Panc1 (cell line): Measurements from ENCODE around the gene TPM4. TPM values are rescaled to one million over a fixed set of nuclear protein-coding genes. Genes with fewer than 3 reads are reported as not detected.

Experiments used
- ATAC-seq: fragments of 200-7000 bp; cut with Tn5 transposase; 2 replicates; pipeline ENCODE4 v1.9.1; 2020; ENCODE audit warnings: mild to moderate bottlenecking, moderate library complexity
- BruUV-seq: library from RNA; stranded (reverse); fragments of 400-500 nt; replicated peaks from 2 replicates; lab custom pipeline; 2021; lab: Mats Ljungman, UMichigan
- CTCF ChIA-PET: fragments of 300-600 bp; sonication (Branson Sonifier 250); formaldehyde crosslinking; loops from one replicate; lab custom pipeline; 2022; ENCODE audit warnings: antibody characterized with exemption; lab: Charles Lee
- POLR2A ChIA-PET: fragments of 300-600 bp; sonication (Branson Sonifier 250); formaldehyde crosslinking; loops from one replicate; lab custom pipeline; 2022; ENCODE audit warnings: antibody characterized with exemption; lab: Charles Lee
- DNase-seq: peaks from one replicate; pipeline ENCODE4 v3.0.0-alpha.2; 2010; ENCODE audit warnings: low read depth, low spot score
- H3K27ac ChIP-seq: 2 replicates; pipeline ENCODE4 v1.5.1; 2011; ENCODE audit warnings: mild to moderate bottlenecking, low read length, inconsistent platforms
- H3K27me3 ChIP-seq: fragments of 200-500 bp; sonication (Bioruptor generic); 2 replicates; pipeline ENCODE4 v1.6.0; 2014; ENCODE audit warnings: low read length, inconsistent platforms; ENCODE audit not compliant: control insufficient read depth, insufficient read depth
- H3K36me3 ChIP-seq: fragments of 200-500 bp; sonication (Bioruptor generic); 2 replicates; pipeline ENCODE4 v1.5.1; 2014; ENCODE audit warnings: inconsistent platforms, mild to moderate bottlenecking, low read length, moderate library complexity; ENCODE audit not compliant: control insufficient read depth, insufficient read depth
- H3K4me1 ChIP-seq: 2 replicates; pipeline ENCODE4 v1.5.1; 2011; ENCODE audit warnings: inconsistent platforms, mild to moderate bottlenecking, low read length, moderate library complexity; ENCODE audit not compliant: control insufficient read depth, insufficient read depth
- H3K4me3 ChIP-seq, 2 experiments: 2 replicates each; pipeline ENCODE4 v1.5.1; 2011 to 2012; ENCODE audit warnings: low read depth in 2 of 2, low read length in 2 of 2, mild to moderate bottlenecking in 2 of 2, inconsistent platforms in 1 of 2, moderate library complexity in 1 of 2
- H3K9me3 ChIP-seq: fragments of 200-500 bp; sonication (Bioruptor generic); 2 replicates; pipeline ENCODE4 v1.5.1; 2014; ENCODE audit warnings: low read depth, mild to moderate bottlenecking, inconsistent platforms, low read length, moderate library complexity; ENCODE audit not compliant: control insufficient read depth, insufficient read depth
- CTCF ChIP-seq: fragments of 450-650 bp; IDR thresholded peaks from 2 replicates; pipeline ENCODE4 v1.5.1; 2017; ENCODE audit warnings: mild to moderate bottlenecking
- POLR2AphosphoS5 ChIP-seq: IDR thresholded peaks from 2 replicates; pipeline ENCODE4 v1.6.1; 2012; ENCODE audit warnings: mild to moderate bottlenecking, low read depth, low read length, moderate library complexity
- REST ChIP-seq, 2 experiments: IDR thresholded peaks; 2 replicates each; pipeline ENCODE4 v1.6.1; 2011 to 2012; ENCODE audit warnings: low read depth in 2 of 2, control low read depth in 1 of 2, low read length in 1 of 2, mild to moderate bottlenecking in 1 of 2, moderate library complexity in 1 of 2; ENCODE audit not compliant: insufficient read depth in 1 of 2
- SIN3A ChIP-seq: IDR thresholded peaks from 2 replicates; pipeline ENCODE4 v1.6.1; 2012; ENCODE audit warnings: low read depth, mild to moderate bottlenecking, low read length, moderate library complexity, borderline replicate concordance; ENCODE audit not compliant: insufficient read depth
- TCF7L2 ChIP-seq: IDR thresholded peaks from 2 replicates; pipeline ENCODE4 v1.6.1; 2011; ENCODE audit warnings: mild to moderate bottlenecking, low read depth, low read length, inconsistent platforms
- in situ Hi-C: cut with HindIII; loops from 2 replicates; pipeline ENCODE4 v1.10.0; 2016; ENCODE audit warnings: low sequenced_read_pairs, low pct_unique_long_range_greater_than_20kb
- intact Hi-C: fragments of 100-400 bp; cut with micrococcal nuclease; formaldehyde crosslinking; loops from one replicate; pipeline ENCODE4 v1.10.0; 2022; ENCODE audit not compliant: unreplicated experiment
- total RNA-seq: library from RNA; stranded (reverse); gene quantifications from one replicate; pipeline ENCODE4 v1.2.1, GENCODE V29; 2021; ENCODE audit not compliant: unreplicated experiment

Gene TPM4
- total RNA-seq, 1 experiment from 2014 or later, result 165 TPM

DNA sequence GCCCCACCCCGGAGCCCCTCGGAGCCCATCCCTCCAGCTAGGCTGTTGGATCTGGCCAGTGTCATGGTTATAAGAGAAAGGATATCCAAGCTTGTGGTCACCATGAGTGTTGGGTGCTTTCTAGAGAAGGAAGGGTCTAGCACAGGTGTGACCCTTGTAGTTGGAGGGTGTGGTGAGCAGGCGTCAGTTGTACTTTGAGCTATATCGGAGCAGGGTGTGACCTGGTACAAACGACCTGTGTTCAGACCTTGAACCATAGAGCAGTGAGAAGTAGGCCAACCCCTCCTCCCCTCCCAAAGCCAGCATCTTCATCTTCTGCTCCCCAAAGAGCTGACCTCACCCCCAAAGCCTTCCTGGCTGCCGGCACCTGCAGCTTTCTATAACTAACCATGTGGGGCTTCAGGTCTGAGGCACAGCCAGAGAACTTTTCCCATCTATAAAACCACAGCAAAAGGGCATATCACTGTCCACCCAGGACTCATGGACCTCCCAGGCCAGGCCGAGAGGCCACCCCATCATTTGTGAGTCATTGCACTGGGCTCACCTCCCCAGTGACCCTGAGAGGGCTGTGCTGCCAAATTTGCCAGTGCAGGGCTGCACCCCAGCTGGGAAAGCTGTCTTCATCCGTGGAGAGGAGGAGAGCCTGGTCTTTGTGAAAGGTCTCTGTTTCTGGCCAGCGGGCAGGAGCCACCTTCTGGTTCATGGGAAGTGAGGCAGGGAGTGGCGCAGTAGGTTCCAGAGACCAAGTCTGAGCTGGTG is 49.6 kb downstream of the TPM4 start:
- in situ Hi-C loops, result no loop called here
- DNase-seq (no peak), ATAC-seq (0 out of 2 replicates have a peak, but pooled peaks have one; percentile 18)
- POLR2A ChIA-PET, result no interaction called here
- Histone ChIP-seq H3K36me3 (peaks cover 2% of the 10 kb centered on the region; the same call in 1 of the 2 replicates), H3K4me1 (no peaks in the 10 kb centered on the region), H3K27ac (no peak overlapping the region), H3K4me3 (no peak overlapping the region), H3K9me3 (no peaks in the 10 kb centered on the region), H3K27me3 (no peaks in the 10 kb centered on the region)
- intact Hi-C loops, result no loop called here
- TF ChIP-seq REST (IDR thresholded peaks at IDR 0.05; ENCODE audit: insufficient read depth in 1 of 2, low read depth in 2 of 2, low read length in 1 of 2) (no peak), CTCF (no peak), SIN3A (no peak), TCF7L2 (no peak), POLR2AphosphoS5 (no peak)
- CTCF ChIA-PET, result interaction anchor here (0.5 kb wide), 1 partner anchor 1110 kb away, joined by 12 read pairs; no protein-coding TSS in a partner anchor
- BruUV-seq, result no TSS peak

GRCh38 chr19:16127080-16127479 is 50.8 kb downstream of the TPM4 start:
- ATAC-seq, result no peak
- CTCF ChIA-PET, result no interaction called here

More at GRCh38 chr19:16127080-16127479, 50.8 kb downstream of the TPM4 start:
- no TSS peak for BruUV-seq
- H3K4me1 ChIP-seq, result no peaks in the 10 kb centered on the region
- H3K27ac ChIP-seq, result no peak overlapping the region
- 0 out of 2 replicates have a peak, but pooled peaks cover 2% of the 10 kb centered on the region for H3K36me3 ChIP-seq
- no peaks in the 10 kb centered on the region for H3K9me3 ChIP-seq
- no peak overlapping the region for H3K4me3 ChIP-seq
- TF ChIP-seq CTCF (no peak), SIN3A (no peak), POLR2AphosphoS5 (no peak), TCF7L2 (no peak), REST (IDR thresholded peaks at IDR 0.05; ENCODE audit: insufficient read depth in 1 of 2, low read depth in 2 of 2, low read length in 1 of 2) (no peak)
- H3K27me3 ChIP-seq, result no peaks in the 10 kb centered on the region
- in situ Hi-C loops (no loop called here), intact Hi-C loops (no loop called here)
- POLR2A ChIA-PET, result no interaction called here
- DNase-seq, result no peak
